H9 (cell line): ENCODE data around the gene PARVB. TPM values are rescaled to one million over a fixed set of nuclear protein-coding genes. Genes with fewer than 3 reads are reported as not detected.

Experiments
- DNase-seq: peaks from one replicate; pipeline ENCODE4 v3.0.0-alpha.2; 2017
- H2AFZ ChIP-seq: one replicate; pipeline ENCODE4 v1.6.1; 2013; ENCODE audit warnings: mild to moderate bottlenecking, low read length, control low read depth, moderate library complexity
- H2AK5ac ChIP-seq: 2 replicates; pipeline ENCODE4 v1.6.1; 2013; ENCODE audit warnings: low read length, control low read depth, mixed read lengths; ENCODE audit not compliant: insufficient read length
- H2BK120ac ChIP-seq: one replicate; pipeline ENCODE4 v1.6.1; 2013; ENCODE audit warnings: low read depth, mild to moderate bottlenecking, low read length, control low read depth, inconsistent platforms; ENCODE audit not compliant: poor library complexity, severe bottlenecking
- H2BK12ac ChIP-seq: 2 replicates; pipeline ENCODE4 v1.6.1; 2013; ENCODE audit warnings: low read length, control low read depth, mixed read lengths, low read depth; ENCODE audit not compliant: insufficient read length
- H2BK15ac ChIP-seq: 2 replicates; pipeline ENCODE4 v1.6.1; 2013; ENCODE audit warnings: low read depth, low read length, control low read depth
- H2BK20ac ChIP-seq: one replicate; pipeline ENCODE4 v1.6.1; 2013; ENCODE audit warnings: low read depth, mild to moderate bottlenecking, low read length, control low read depth, inconsistent platforms; ENCODE audit not compliant: poor library complexity, severe bottlenecking
- H2BK5ac ChIP-seq: 2 replicates; pipeline ENCODE4 v1.6.1; 2013; ENCODE audit warnings: low read length, control low read depth, mixed read lengths; ENCODE audit not compliant: insufficient read length
- H3K14ac ChIP-seq: 2 replicates; pipeline ENCODE4 v1.6.1; 2013; ENCODE audit warnings: low read length, control low read depth; ENCODE audit not compliant: insufficient read depth
- H3K18ac ChIP-seq: 2 replicates; pipeline ENCODE4 v1.6.1; 2013; ENCODE audit warnings: low read depth, mild to moderate bottlenecking, mixed read lengths, low read length, control low read depth; ENCODE audit not compliant: insufficient read length
- H3K23ac ChIP-seq: 2 replicates; pipeline ENCODE4 v1.6.1; 2013; ENCODE audit warnings: low read length, control low read depth, mixed read lengths, low read depth; ENCODE audit not compliant: insufficient read length
- H3K23me2 ChIP-seq: 2 replicates; pipeline ENCODE4 v1.6.1; 2013; ENCODE audit warnings: low read depth, mild to moderate bottlenecking, mixed read lengths, low read length, control low read depth; ENCODE audit not compliant: insufficient read length, poor library complexity, severe bottlenecking
- H3K27ac ChIP-seq: 2 replicates; pipeline ENCODE4 v1.5.1; 2013; ENCODE audit warnings: low read length, control low read depth, mixed read lengths, low read depth; ENCODE audit not compliant: insufficient read length
- H3K27me3 ChIP-seq: 2 replicates; pipeline ENCODE4 v1.6.1; 2013; ENCODE audit warnings: low read length, control low read depth, inconsistent platforms; ENCODE audit not compliant: insufficient read depth
- H3K4ac ChIP-seq: 2 replicates; pipeline ENCODE4 v1.6.1; 2013; ENCODE audit warnings: low read depth, mild to moderate bottlenecking, control low read depth, inconsistent platforms, low read length, moderate library complexity
- H3K4me1 ChIP-seq: 2 replicates; pipeline ENCODE4 v1.6.1; 2013; ENCODE audit warnings: low read length, control low read depth, inconsistent platforms; ENCODE audit not compliant: insufficient read depth
- H3K4me2 ChIP-seq: 2 replicates; pipeline ENCODE4 v1.6.1; 2013; ENCODE audit warnings: low read length, control low read depth, mixed read lengths; ENCODE audit not compliant: insufficient read length, insufficient read depth
- H3K56ac ChIP-seq: 2 replicates; pipeline ENCODE4 v1.6.1; 2013; ENCODE audit warnings: low read depth, mild to moderate bottlenecking, mixed read lengths, low read length, control low read depth; ENCODE audit not compliant: insufficient read length
- H3K79me1 ChIP-seq: 2 replicates; pipeline ENCODE4 v1.6.1; 2013; ENCODE audit warnings: low read depth, mild to moderate bottlenecking, moderate library complexity, low read length, control low read depth, inconsistent platforms; ENCODE audit not compliant: insufficient read depth, poor library complexity, severe bottlenecking
- H3K79me2 ChIP-seq: 2 replicates; pipeline ENCODE4 v1.6.1; 2013; ENCODE audit warnings: low read length, control low read depth, inconsistent platforms; ENCODE audit not compliant: insufficient read depth
- H3K9ac ChIP-seq: 2 replicates; pipeline ENCODE4 v1.6.1; 2013; ENCODE audit warnings: low read length, control low read depth, mixed read lengths; ENCODE audit not compliant: insufficient read length; ENCODE audit errors: extremely low read depth
- H3K9me3 ChIP-seq: one replicate; pipeline ENCODE4 v1.6.1; 2013; ENCODE audit warnings: low read depth, low read length, inconsistent platforms; ENCODE audit not compliant: control insufficient read depth
- H3T11ph ChIP-seq: one replicate; pipeline ENCODE4 v1.6.1; 2013; ENCODE audit warnings: mild to moderate bottlenecking, low read length, control low read depth, inconsistent platforms
- H4K20me1 ChIP-seq: one replicate; pipeline ENCODE4 v1.6.1; 2013; ENCODE audit not compliant: control insufficient read depth, insufficient read length, insufficient read depth
- H4K5ac ChIP-seq: 2 replicates; pipeline ENCODE4 v1.6.1; 2013; ENCODE audit warnings: low read depth, mild to moderate bottlenecking, mixed read lengths, low read length, control low read depth; ENCODE audit not compliant: insufficient read length
- H4K8ac ChIP-seq: replicated peaks from 2 replicates; pipeline ENCODE4 v1.6.1; 2013; ENCODE audit warnings: low read length, control low read depth, mixed read lengths, low read depth; ENCODE audit not compliant: insufficient read length
- H4K91ac ChIP-seq: 2 replicates; pipeline ENCODE4 v1.6.1; 2013; ENCODE audit warnings: low read depth, mild to moderate bottlenecking, moderate library complexity, mixed read lengths, low read length, control low read depth; ENCODE audit not compliant: insufficient read length
- H3K27ac Mint-ChIP-seq, 3 experiments: 2 replicates in 2 of 3; 3 replicates in 1 of 3; pipeline ENCODE4 v1.8.0; 2020 to 2021; ENCODE audit warnings: mixed read lengths in 3 of 3, mild to moderate bottlenecking in 1 of 3, moderate library complexity in 1 of 3
- H3K27me3 Mint-ChIP-seq: 2 replicates; pipeline ENCODE4 v1.8.0; 2021; ENCODE audit warnings: low read depth, mild to moderate bottlenecking, moderate library complexity, mixed read lengths
- H3K36me3 Mint-ChIP-seq, 3 experiments: 2 replicates in 2 of 3; 3 replicates in 1 of 3; pipeline ENCODE4 v1.8.0; 2020 to 2021; ENCODE audit warnings: low read depth in 3 of 3, mixed read lengths in 3 of 3; ENCODE audit not compliant: insufficient read depth in 1 of 3
- H3K4me1 Mint-ChIP-seq, 2 experiments: 2 replicates each; pipeline ENCODE4 v1.8.0; 2020; ENCODE audit warnings: mixed read lengths in 2 of 2
- H3K4me3 Mint-ChIP-seq, 2 experiments: 2 replicates in 1 of 2; 3 replicates in 1 of 2; pipeline ENCODE4 v1.8.0; 2020 to 2021; ENCODE audit warnings: mild to moderate bottlenecking in 2 of 2, mixed read lengths in 2 of 2, moderate library complexity in 1 of 2
- H3K9me3 Mint-ChIP-seq, 2 experiments: 2 replicates in 1 of 2; 3 replicates in 1 of 2; pipeline ENCODE4 v1.8.0; 2020; ENCODE audit warnings: mild to moderate bottlenecking in 2 of 2, mixed read lengths in 2 of 2, moderate library complexity in 1 of 2
- WGBS: extraction: QIAGEN DNeasy Blood & Tissue Kit; methylation state at CpG from one replicate; pipeline ENCODE4 v1.1.7; 2013; ENCODE audit warnings: missing lambda C conversion rate, low lambda C conversion rate, mixed read lengths; ENCODE audit not compliant: insufficient read length; ENCODE audit errors: extremely low coverage; 5-methylcytosine and 5-hydroxymethylcytosine counted together
- total RNA-seq: library from RNA; stranded (reverse); gene quantifications from 2 replicates; pipeline ENCODE4 v1.2.1, GENCODE V29; 2021
- TF ChIP-seq, protein P1 (sequence below): fragments of 200-600 bp; sonication (generic); conservative IDR thresholded peaks from 3 replicates; pipeline ENCODE4 v1.8.0; 2021; ENCODE audit warnings: antibody characterized with exemption, mild to moderate bottlenecking

PARVB gene
- total RNA-seq, 1 experiment from 2014 or later = 15.6 TPM

GRCh38 chr22:44143579-44143978 is 119.5 kb downstream of the PARVB start:
- Mint-ChIP-seq H3K4me3 (no peak overlapping the region), H3K36me3 (peaks cover 2 to 10% (median 3%) of the 10 kb centered on the region in 3 experiments; a peak in 5 of 7 replicates), H3K4me1 (peaks cover 50 to 52% of the 10 kb centered on the region in 2 experiments), H3K27me3 (no peaks in the 10 kb centered on the region; the same call in 1 of the 2 replicates), H3K27ac (peak overlapping the region in 2 of 3 experiments; percentile 60 to 74; a peak in 3 of 7 replicates), H3K9me3 (peaks cover 5 to 7% of the 10 kb centered on the region in 2 experiments; a peak in 3 of 5 replicates)
- Histone ChIP-seq H3K23me2 (no peaks in the 10 kb centered on the region), H2BK5ac (no peak overlapping the region), H3T11ph (no peak overlapping the region), H3K56ac (no peak overlapping the region), H3K9me3 (no peaks in the 10 kb centered on the region), H3K79me2 (no peaks in the 10 kb centered on the region), H3K79me1 (no peaks in the 10 kb centered on the region), H4K91ac (no peak overlapping the region), H2AFZ (no peak overlapping the region), H2BK12ac (no peak overlapping the region), H3K4me1 (peaks cover 18% of the 10 kb centered on the region; the same call in 1 of the 2 replicates), H3K9ac (no peak overlapping the region), H3K4me2 (no peak overlapping the region), H4K5ac (no peak overlapping the region), H3K18ac (no peak overlapping the region), H2BK120ac (no peak overlapping the region), H3K23ac (no peak overlapping the region), H2BK15ac (no peak overlapping the region), H4K20me1 (no peaks in the 10 kb centered on the region), H3K14ac (no peak overlapping the region), H3K27me3 (no peaks in the 10 kb centered on the region), H2BK20ac (no peak overlapping the region), H3K27ac (no peak overlapping the region), H2AK5ac (no peak overlapping the region), H4K8ac (no peak overlapping the region), H3K4ac (no peak overlapping the region)
- no CpG with 5 or more reads among the region's 9 CpGs for WGBS
- TF ChIP-seq, protein P1, sequence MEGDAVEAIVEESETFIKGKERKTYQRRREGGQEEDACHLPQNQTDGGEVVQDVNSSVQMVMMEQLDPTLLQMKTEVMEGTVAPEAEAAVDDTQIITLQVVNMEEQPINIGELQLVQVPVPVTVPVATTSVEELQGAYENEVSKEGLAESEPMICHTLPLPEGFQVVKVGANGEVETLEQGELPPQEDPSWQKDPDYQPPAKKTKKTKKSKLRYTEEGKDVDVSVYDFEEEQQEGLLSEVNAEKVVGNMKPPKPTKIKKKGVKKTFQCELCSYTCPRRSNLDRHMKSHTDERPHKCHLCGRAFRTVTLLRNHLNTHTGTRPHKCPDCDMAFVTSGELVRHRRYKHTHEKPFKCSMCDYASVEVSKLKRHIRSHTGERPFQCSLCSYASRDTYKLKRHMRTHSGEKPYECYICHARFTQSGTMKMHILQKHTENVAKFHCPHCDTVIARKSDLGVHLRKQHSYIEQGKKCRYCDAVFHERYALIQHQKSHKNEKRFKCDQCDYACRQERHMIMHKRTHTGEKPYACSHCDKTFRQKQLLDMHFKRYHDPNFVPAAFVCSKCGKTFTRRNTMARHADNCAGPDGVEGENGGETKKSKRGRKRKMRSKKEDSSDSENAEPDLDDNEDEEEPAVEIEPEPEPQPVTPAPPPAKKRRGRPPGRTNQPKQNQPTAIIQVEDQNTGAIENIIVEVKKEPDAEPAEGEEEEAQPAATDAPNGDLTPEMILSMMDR = no peak
- DNase-seq = no peak
